ENCODE data around the gene SETDB2.

SETDB2 gene

GRCh38 chr13:49527123-49527522 is 83.0 kb downstream of the SETDB2 start:
- in situ Hi-C loops (cut with HindIII; ENCODE audit: low sequenced_read_pairs): loop anchor here (5.0 kb wide), 2 partner anchors 35 to 70 kb away; no protein-coding TSS in a partner anchor

GRCh38 chr13:49528161-49528560 is 84.1 kb downstream of the SETDB2 start:
- in situ Hi-C loops (cut with HindIII; ENCODE audit: low sequenced_read_pairs): loop anchor here (5.0 kb wide), 2 partner anchors 36 to 71 kb away; no protein-coding TSS in a partner anchor

DNA sequence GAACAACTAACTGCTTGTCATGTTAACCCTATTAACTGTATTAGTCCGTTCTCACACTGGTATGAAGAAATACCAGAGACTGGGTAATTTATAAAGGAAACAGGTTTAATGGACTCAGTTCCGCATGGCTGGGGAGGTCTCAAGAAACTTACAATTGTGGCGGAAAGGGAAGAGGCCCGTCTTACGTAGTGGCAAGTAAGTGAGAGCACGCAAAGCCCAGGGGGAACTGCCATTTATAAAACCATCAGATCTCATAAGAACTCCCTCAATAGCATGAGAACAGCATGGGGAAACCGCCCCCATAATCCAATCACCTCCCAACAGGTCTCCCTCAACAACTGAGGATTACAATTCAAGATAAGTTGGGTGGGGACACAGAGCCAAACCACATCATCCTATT is 86.4 kb downstream of the SETDB2 start:
- in situ Hi-C loops (cut with HindIII; ENCODE audit: low sequenced_read_pairs): no loop called here

GRCh38 chr13:49532593-49532992 is 88.5 kb downstream of the SETDB2 start:
- in situ Hi-C loops (cut with HindIII; ENCODE audit: low sequenced_read_pairs): no loop called here

DNA sequence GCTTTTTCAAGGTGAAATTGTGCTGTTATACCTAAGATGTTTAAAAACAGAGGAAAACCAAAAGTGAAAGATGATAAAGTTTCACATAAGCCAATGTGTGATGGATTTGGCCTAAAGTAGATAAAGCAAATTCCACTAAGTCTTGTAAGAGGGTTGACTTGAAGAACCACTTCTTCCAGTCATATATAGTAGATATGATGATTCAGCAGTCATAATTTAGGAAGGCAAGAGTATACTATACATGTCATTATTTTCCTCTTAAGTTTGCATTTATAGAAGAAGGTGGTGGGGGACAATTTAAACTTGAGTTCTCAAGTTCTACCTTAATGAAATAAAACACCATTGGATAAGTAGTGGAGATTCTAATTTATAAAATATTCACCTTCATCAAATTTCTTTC is 88.9 kb downstream of the SETDB2 start:
- in situ Hi-C loops (cut with HindIII; ENCODE audit: low sequenced_read_pairs): no loop called here

DNA sequence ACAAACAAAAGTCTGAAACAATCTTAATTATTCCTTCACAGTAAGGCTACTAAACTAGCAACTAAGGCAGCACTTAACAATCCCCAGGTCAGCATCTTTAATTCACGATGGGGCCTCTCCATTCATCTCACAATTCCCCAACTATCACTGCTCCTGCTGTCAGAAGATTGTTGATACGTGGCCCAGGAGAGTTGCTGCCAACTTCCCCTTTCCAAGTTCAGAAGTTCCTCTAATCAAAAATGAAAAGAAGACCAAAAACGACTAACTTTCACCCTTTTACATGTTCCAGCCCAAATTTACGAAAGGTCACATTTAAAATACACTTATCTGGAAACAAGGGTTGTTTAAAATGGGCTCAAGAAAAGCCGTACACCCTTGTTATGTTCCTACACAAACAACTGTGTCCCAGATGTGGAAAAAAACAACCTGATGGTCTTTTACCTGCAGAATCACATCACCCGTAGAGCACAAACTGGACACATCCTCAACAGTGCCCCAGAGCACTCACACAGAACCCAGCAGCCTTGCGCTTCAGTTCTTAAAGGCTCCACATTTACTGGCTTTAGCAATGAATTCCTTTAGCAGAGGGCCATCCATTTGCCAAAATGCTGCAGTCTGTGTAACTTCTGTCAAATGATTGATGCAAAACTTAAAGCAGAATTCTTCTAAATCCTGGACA is 89.7 kb downstream of the SETDB2 start:
- in situ Hi-C loops (cut with HindIII; ENCODE audit: low sequenced_read_pairs): no loop called here

DNA sequence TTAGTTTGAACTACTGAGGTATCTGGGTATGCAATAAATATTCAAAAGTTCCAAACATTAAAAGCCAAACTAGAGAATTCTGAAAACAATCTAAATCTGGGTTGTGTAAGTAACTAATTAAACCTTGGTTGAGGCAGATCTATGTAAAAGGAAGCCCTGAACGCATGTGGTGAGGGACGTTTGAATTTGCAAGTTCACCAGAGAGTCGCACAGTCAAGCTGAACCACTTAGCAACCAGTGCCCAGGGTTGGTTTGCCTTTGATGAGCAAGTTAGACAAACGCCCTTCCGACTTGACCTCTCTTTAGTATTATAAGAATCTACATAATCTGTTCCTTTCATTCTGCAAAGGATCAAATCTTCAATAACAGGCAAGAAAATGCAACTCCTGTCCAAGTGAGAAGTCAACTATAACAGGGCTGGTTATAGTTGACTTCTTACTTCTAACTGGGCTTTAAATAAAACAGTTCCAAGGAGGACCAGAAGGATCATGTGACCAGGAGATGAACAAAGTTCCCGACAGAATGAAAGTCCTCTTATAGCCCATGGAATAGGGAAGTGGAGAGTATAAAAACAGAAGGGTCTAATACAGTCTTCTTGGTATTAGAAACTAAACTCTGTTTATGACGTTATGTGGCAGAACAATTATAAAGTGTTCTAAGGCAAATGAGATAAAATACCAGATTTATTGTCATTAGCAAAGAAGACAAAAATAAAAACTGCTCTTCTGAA is 92.2 kb downstream of the SETDB2 start:
- in situ Hi-C loops (cut with HindIII; ENCODE audit: low sequenced_read_pairs): no loop called here

GRCh38 chr13:49538404-49538803 is 94.3 kb downstream of the SETDB2 start:
- in situ Hi-C loops (cut with HindIII; ENCODE audit: low sequenced_read_pairs): no loop called here

- in situ Hi-C loops (cut with HindIII; ENCODE audit: low sequenced_read_pairs): no loop called here
These were observed 95.2 kb downstream of the SETDB2 start for GRCh38 chr13:49539313-49539712.

DNA sequence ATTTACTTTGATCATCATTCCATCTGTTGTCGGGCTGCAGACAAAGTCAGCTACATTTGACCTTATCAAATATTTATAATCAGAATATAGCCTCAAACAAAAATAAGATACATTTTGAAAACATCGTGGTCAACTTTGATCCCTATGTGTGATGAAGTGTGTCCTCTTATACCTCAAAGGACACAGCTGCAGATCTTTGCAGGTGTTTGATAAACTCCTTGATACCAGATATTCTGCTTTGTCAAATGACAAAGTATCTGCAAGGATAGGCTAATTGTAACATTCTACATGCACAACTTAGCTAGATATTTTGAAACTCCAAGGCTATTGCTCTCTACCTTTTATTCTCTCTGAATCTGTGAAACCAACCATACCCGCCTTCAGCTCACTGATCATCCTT is 95.7 kb downstream of the SETDB2 start:
- in situ Hi-C loops (cut with HindIII; ENCODE audit: low sequenced_read_pairs): no loop called here

DNA sequence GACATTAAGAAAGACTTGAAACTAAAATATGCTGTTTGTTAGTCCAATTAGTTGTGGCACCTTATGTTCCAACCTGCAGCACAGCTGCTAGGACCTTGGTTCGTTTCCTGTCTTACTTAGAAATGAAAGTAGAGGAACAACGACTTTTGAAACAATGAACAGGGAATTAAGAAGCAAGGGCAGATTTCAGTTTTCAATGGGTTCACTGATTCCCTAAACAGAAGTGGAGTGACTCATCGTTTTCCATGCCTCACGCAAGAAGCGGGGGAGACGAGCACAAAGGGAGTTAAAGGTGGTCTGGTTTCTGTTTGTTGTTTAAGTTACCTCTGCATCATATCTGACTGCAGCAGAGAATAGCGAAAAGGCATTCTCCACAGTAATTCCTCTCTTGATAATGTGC is 96.5 kb downstream of the SETDB2 start:
- in situ Hi-C loops (cut with HindIII; ENCODE audit: low sequenced_read_pairs): no loop called here

DNA sequence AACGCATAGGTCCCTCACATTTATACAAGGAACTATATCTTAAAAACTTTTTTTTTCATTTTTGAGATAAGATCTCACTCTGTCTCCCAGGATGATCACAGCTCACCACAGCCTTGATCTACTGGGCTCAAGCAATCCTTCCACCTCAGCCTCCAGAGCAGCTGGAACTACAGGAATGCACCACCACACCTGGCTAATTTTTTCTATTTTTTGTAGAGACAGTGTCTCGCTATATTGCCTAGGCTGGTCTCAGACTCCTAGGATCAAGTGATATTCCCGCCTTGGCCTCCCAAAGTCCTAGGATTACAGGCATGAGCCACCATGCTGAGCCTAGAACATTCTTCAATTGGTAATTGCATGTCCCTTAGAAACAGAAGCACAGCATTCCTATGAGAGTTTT is 99.6 kb downstream of the SETDB2 start:
- in situ Hi-C loops (cut with HindIII; ENCODE audit: low sequenced_read_pairs): no loop called here

All from endothelial cell of hepatic sinusoid (primary cell).